ENCODE measurements around the gene GTSF1L. TPM values are rescaled to one million over a fixed set of nuclear protein-coding genes. Genes with fewer than 3 reads are reported as not detected.
A peak's percentile ranks its signal among the peaks of the same experiment; 100 is the strongest.

Gene GTSF1L
- total RNA-seq, 1 experiment from 2014 or later: not detected

DNA sequence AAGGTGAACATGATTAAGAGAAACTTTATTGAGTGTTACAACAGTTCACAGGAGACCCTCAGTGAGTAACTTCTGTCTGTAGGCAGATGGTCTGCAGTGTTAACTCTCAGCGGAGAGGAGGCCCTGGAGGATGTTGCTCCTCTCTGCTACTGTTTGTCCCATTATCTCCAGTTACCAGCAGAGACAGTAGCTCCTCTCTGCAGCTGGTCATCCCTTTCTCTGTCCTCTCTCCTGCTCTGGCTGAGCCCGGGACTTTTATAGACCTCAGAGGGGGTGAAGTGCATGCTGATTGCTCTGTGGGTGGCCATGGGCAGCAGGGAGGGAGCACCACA, 5.7 kb downstream of the GTSF1L start:
- 0 out of 2 replicates have a peak overlapping the region, but pooled peaks have one; percentile 45 for H3K27ac Mint-ChIP-seq
- DNase-seq (ENCODE audit: low spot score) (no peak), ATAC-seq (peak; percentile 18)
- H3K4me1 Mint-ChIP-seq: peaks cover 14% of the 10 kb centered on the region
- no peak for TF ChIP-seq ZNF396 (CRISPR knock-in tag; IDR thresholded peaks at IDR 0.05; ENCODE audit: borderline replicate concordance)
- peak; percentile 42; the same call in 1 of the 2 replicates for TF ChIP-seq ZNF263 (CRISPR knock-in tag; IDR thresholded peaks at IDR 0.05; ENCODE audit: low read depth)
- H3K4me3 Mint-ChIP-seq: no peak overlapping the region
- CTCF ChIA-PET: interaction anchor here (0.7 to 1.3 kb wide), 7 partner anchors 12 to 359 kb away, joined by 3 to 5 read pairs (median 3); no protein-coding TSS in a partner anchor
- POLR2A ChIA-PET: no interaction called here
- peaks cover 8% of the 10 kb centered on the region for H3K9me3 Mint-ChIP-seq
- peaks cover 4% of the 10 kb centered on the region; the same call in 1 of the 2 replicates for H3K36me3 Mint-ChIP-seq
- H3K27me3 Mint-ChIP-seq (ENCODE audit: low read depth): no peaks in the 10 kb centered on the region

DNA sequence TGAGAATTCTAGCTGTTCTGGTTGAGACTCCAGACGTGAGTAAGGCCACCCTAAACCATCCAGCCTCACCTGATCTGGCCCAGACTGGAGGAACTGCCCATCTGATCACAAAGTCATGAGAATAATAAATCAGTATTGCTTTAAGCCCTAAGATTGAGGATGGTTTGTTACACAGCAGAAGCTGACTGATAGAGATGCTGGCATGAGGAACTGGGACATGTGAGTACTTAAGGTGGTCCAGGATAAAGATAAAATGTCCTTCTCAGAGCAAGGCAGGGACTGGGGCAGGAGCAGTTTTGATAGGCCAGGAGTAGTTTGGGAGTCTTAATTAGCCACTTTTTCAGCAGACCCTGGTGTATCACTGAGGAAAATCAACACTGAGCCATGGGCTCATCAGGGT, 6.8 kb downstream of the GTSF1L start:
- TF ChIP-seq, protein P1, sequence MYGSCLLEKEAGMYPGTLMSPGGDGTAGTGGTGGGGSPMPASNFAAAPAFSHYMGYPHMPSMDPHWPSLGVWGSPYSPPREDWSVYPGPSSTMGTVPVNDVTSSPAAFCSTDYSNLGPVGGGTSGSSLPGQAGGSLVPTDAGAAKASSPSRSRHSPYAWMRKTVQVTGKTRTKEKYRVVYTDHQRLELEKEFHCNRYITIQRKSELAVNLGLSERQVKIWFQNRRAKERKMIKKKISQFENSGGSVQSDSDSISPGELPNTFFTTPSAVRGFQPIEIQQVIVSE (CRISPR knock-in tag; IDR thresholded peaks at IDR 0.05; ENCODE audit: borderline replicate concordance): no peak
- TF ChIP-seq JAZF1 (CRISPR knock-in tag; IDR thresholded peaks at IDR 0.05): no peak
- no peak overlapping the region for H3K27ac Mint-ChIP-seq
- peaks cover 8% of the 10 kb centered on the region for H3K9me3 Mint-ChIP-seq
- POLR2A ChIA-PET: no interaction called here
- CTCF ChIA-PET: interaction anchor here (1.3 kb wide), 1 partner anchor 361 kb away, joined by 3 read pairs; no protein-coding TSS in a partner anchor
- DNase-seq (ENCODE audit: low spot score) (no peak), ATAC-seq (no peak)
- peaks cover 10% of the 10 kb centered on the region for H3K36me3 Mint-ChIP-seq
- no peaks in the 10 kb centered on the region for H3K27me3 Mint-ChIP-seq (ENCODE audit: low read depth)
- peaks cover 14% of the 10 kb centered on the region for H3K4me1 Mint-ChIP-seq
- H3K4me3 Mint-ChIP-seq: no peak overlapping the region

DNA sequence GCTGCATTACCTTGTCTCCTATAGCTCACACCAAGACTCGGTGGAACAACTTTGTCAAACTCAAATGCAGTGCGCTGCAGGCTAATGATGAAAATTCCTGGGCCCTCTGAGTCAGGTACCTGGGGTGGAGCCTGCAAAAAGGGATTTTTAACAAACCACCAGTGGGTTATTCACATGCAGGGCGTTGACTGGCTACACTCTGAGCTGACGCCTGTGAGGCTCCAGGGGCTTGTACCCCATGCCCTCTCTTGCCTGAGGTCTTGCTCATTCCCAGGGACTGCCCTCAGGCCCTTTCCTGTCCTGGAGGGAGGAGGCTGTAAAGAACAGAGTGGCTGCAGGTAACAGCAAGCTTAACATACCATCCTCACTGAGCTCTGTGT, 9.2 kb downstream of the GTSF1L start:
- H3K9me3 Mint-ChIP-seq: peaks cover 8% of the 10 kb centered on the region
- ATAC-seq: no peak
- DNase-seq (ENCODE audit: low spot score): no peak
- H3K27ac Mint-ChIP-seq: no peak overlapping the region
- peaks cover 19% of the 10 kb centered on the region for H3K36me3 Mint-ChIP-seq
- H3K4me1 Mint-ChIP-seq: peaks cover 14% of the 10 kb centered on the region
- no peak for TF ChIP-seq ZNF416 (CRISPR knock-in tag; IDR thresholded peaks at IDR 0.05)
- ChIA-PET POLR2A (no interaction called here), CTCF (no interaction called here)
- H3K4me3 Mint-ChIP-seq: no peak overlapping the region
- no peaks in the 10 kb centered on the region for H3K27me3 Mint-ChIP-seq (ENCODE audit: low read depth)

DNA sequence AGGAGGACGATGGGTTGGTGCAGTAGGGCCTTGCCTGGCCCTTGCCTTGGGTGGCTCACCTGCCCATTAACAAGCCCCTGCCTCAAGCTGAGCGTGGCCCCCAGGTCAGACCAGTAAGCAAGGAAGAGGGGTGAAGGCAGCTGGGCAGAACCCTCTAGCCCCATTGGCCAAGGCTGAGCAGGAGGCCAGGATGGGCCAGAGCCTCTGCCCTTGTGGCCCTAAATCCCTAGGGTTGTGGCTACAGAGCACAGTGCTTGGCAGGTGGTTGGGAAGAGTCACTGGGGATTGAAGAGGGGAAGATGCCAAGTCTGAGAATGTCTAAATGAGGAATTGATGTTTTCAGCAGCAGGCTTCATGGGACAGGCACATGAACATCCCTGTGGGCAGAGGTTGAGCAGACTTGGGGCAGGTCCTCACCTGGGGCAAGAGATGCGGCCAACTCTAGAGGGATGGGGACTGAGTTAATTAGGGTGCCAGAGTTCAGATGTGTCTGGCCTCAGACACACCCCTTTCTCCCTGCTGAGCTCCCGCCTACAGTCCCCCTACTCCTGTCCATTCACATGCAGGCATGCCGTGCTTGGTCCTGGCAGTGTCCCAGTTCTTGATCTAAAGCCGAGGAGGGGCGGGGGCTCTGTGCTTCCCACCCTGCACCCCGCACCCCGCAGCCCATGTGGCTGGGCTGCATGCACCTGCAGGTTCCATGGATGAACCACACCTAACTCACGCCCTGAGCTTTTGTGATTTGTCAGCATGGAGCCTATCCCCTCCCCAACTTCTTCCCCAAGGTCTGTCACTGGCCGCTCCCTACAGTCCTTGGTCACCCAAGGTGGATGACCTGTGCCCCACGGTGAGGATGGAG, 9.8 kb downstream of the GTSF1L start:
- Mint-ChIP-seq H3K4me1 (peaks cover 13% of the 10 kb centered on the region), H3K9me3 (peaks cover 8% of the 10 kb centered on the region), H3K27ac (0 out of 2 replicates have a peak overlapping the region, but pooled peaks have one; percentile 15), H3K4me3 (no peak overlapping the region), H3K36me3 (peaks cover 19% of the 10 kb centered on the region), H3K27me3 (ENCODE audit: low read depth) (no peaks in the 10 kb centered on the region)
- TF ChIP-seq SOX15 (CRISPR knock-in tag; IDR thresholded peaks at IDR 0.05) (no peak), CREB1 (CRISPR knock-in tag; IDR thresholded peaks at IDR 0.05) (no peak), JUN (CRISPR knock-in tag; IDR thresholded peaks at IDR 0.05) (no peak), ELF4 (CRISPR knock-in tag; IDR thresholded peaks at IDR 0.05; ENCODE audit: low read depth) (no peak), ZNF423 (CRISPR knock-in tag; IDR thresholded peaks at IDR 0.05) (no peak), PRRX2 (CRISPR knock-in tag; IDR thresholded peaks at IDR 0.05) (no peak), EMX1 (CRISPR knock-in tag; IDR thresholded peaks at IDR 0.05) (no peak)
- TF ChIP-seq, protein P2, sequence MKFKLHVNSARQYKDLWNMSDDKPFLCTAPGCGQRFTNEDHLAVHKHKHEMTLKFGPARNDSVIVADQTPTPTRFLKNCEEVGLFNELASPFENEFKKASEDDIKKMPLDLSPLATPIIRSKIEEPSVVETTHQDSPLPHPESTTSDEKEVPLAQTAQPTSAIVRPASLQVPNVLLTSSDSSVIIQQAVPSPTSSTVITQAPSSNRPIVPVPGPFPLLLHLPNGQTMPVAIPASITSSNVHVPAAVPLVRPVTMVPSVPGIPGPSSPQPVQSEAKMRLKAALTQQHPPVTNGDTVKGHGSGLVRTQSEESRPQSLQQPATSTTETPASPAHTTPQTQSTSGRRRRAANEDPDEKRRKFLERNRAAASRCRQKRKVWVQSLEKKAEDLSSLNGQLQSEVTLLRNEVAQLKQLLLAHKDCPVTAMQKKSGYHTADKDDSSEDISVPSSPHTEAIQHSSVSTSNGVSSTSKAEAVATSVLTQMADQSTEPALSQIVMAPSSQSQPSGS (CRISPR knock-in tag; IDR thresholded peaks at IDR 0.05; ENCODE audit: borderline replicate concordance, low read depth): no peak
- TF ChIP-seq, protein P3, sequence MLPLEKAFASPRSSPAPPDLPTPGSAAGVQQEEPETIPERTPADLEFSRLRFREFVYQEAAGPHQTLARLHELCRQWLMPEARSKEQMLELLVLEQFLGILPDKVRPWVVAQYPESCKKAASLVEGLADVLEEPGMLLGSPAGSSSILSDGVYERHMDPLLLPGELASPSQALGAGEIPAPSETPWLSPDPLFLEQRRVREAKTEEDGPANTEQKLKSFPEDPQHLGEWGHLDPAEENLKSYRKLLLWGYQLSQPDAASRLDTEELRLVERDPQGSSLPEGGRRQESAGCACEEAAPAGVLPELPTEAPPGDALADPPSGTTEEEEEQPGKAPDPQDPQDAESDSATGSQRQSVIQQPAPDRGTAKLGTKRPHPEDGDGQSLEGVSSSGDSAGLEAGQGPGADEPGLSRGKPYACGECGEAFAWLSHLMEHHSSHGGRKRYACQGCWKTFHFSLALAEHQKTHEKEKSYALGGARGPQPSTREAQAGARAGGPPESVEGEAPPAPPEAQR (CRISPR knock-in tag; IDR thresholded peaks at IDR 0.05): no peak
- ChIA-PET CTCF (no interaction called here), POLR2A (interaction anchor here (0.6 kb wide), 1 partner anchor 64 kb away, joined by 12 read pairs; no protein-coding TSS in a partner anchor)
- ATAC-seq (no peak), DNase-seq (ENCODE audit: low spot score) (no peak)
